Measurements from ENCODE around the gene PBX1. TPM values are rescaled to one million over a fixed set of nuclear protein-coding genes. Genes with fewer than 3 reads are reported as not detected.

The PBX1 gene
- polyA plus RNA-seq, 3 donors = 0.07 TPM; not detected in 2

GRCh38 chr1:164876398-164877116 is 317.6 kb downstream of the PBX1 start:
- intact Hi-C loops (cut with micrococcal nuclease) = no loop called here
- Histone ChIP-seq H4K20me1 (ENCODE audit: insufficient read depth, low read length) (no peaks in the 10 kb centered on the region), H3K27me3 (ENCODE audit: control insufficient read depth in 2 of 2, insufficient read depth in 2 of 2, low read length in 2 of 2) (no peaks in the 10 kb centered on the region), H3K4me3 (replicated peaks in 1 of 3; ENCODE audit: low read depth in 2 of 3, low read length in 3 of 3) (no peak overlapping the region), H3K27ac (ENCODE audit: low read depth in 1 of 2, low read length in 2 of 2) (no peak overlapping the region), H3K79me2 (ENCODE audit: insufficient read depth, low read length) (no peaks in the 10 kb centered on the region), H2AFZ (ENCODE audit: insufficient read depth, low read depth, low read length, poor library complexity, severe bottlenecking) (no peak overlapping the region), H3K9ac (ENCODE audit: insufficient read depth, low read length, poor library complexity, severe bottlenecking) (no peak overlapping the region), H3K4me1 (ENCODE audit: control insufficient read depth in 1 of 2, insufficient read depth in 2 of 2, low read length in 2 of 2) (no peaks in the 10 kb centered on the region), H3K36me3 (replicated peaks in 1 of 2; ENCODE audit: control insufficient read depth in 1 of 2, insufficient read depth in 2 of 2, low read length in 2 of 2) (no peaks in the 10 kb centered on the region), H3K9me3 (replicated peaks in 1 of 2; ENCODE audit: control insufficient read depth in 1 of 2, insufficient read depth in 1 of 2, low read length in 2 of 2) (no peaks in the 10 kb centered on the region), H3K4me2 (replicated peaks; ENCODE audit: extremely low read depth, low read length, poor library complexity, severe bottlenecking) (no peak overlapping the region)
- Mint-ChIP-seq H3K4me1 (no peaks in the 10 kb centered on the region), H3K27me3 (ENCODE audit: low read depth in 3 of 3) (no peaks in the 10 kb centered on the region), H3K9me3 (peaks cover 0 to 5% (median 3%) of the 10 kb centered on the region in 7 donors), H3K27ac (no peak overlapping the region), H3K4me3 (no peak overlapping the region), H3K36me3 (no peaks in the 10 kb centered on the region)
- no peak for DNase-seq
- TF ChIP-seq CTCF (IDR thresholded peaks at IDR 0.05) = no peak
- 100% methylated on average over 1 of the region's 12 CpGs for WGBS (ENCODE audit: insufficient coverage)

GRCh38 chr1:164880199-164880598 is 321.2 kb downstream of the PBX1 start:
- Mint-ChIP-seq H3K9me3 (peaks cover 0 to 6% (median 3%) of the 10 kb centered on the region in 7 donors), H3K4me1 (no peaks in the 10 kb centered on the region), H3K4me3 (no peak overlapping the region), H3K27ac (no peak overlapping the region), H3K27me3 (ENCODE audit: low read depth in 3 of 3) (no peaks in the 10 kb centered on the region), H3K36me3 (no peaks in the 10 kb centered on the region)
- H3K9me3 ChIP-seq (replicated peaks in 1 of 2; ENCODE audit: control insufficient read depth in 1 of 2, insufficient read depth in 1 of 2, low read length in 2 of 2) = no peaks in the 10 kb centered on the region
- H4K20me1 ChIP-seq (ENCODE audit: insufficient read depth, low read length) = no peaks in the 10 kb centered on the region
- no peak overlapping the region for H3K4me3 ChIP-seq (replicated peaks in 1 of 3; ENCODE audit: low read depth in 2 of 3, low read length in 3 of 3)
- no peak overlapping the region for H3K4me2 ChIP-seq (replicated peaks; ENCODE audit: extremely low read depth, low read length, poor library complexity, severe bottlenecking)
- H3K79me2 ChIP-seq (ENCODE audit: insufficient read depth, low read length) = no peaks in the 10 kb centered on the region
- no CpG with 5 or more reads among the region's 3 CpGs for WGBS (ENCODE audit: insufficient coverage)
- H2AFZ ChIP-seq (ENCODE audit: insufficient read depth, low read depth, low read length, poor library complexity, severe bottlenecking) = no peak overlapping the region
- no peak overlapping the region for H3K9ac ChIP-seq (ENCODE audit: insufficient read depth, low read length, poor library complexity, severe bottlenecking)
- H3K36me3 ChIP-seq (replicated peaks in 1 of 2; ENCODE audit: control insufficient read depth in 1 of 2, insufficient read depth in 2 of 2, low read length in 2 of 2) = no peaks in the 10 kb centered on the region
- intact Hi-C loops (cut with micrococcal nuclease) = no loop called here
- no peak overlapping the region for H3K27ac ChIP-seq (ENCODE audit: low read depth in 1 of 2, low read length in 2 of 2)
- no peaks in the 10 kb centered on the region for H3K4me1 ChIP-seq (ENCODE audit: control insufficient read depth in 1 of 2, insufficient read depth in 2 of 2, low read length in 2 of 2)
- no peaks in the 10 kb centered on the region for H3K27me3 ChIP-seq (ENCODE audit: control insufficient read depth in 2 of 2, insufficient read depth in 2 of 2, low read length in 2 of 2)
- DNase-seq = no peak
- TF ChIP-seq CTCF (IDR thresholded peaks at IDR 0.05) = no peak

Data from CD14-positive monocyte (primary cell).